GM23248 (cell line): Measurements from ENCODE around the gene ZNF692. TPM values are rescaled to one million over a fixed set of nuclear protein-coding genes. Genes with fewer than 3 reads are reported as not detected.
A peak's percentile ranks its signal among the peaks of the same experiment; 100 is the strongest.

Source experiments
- DNase-seq: peaks from one replicate; pipeline ENCODE4 v3.0.0-alpha.2; 2015
- H2AFZ ChIP-seq: fragments of 200-600 bp; sonication (generic); 2 replicates; pipeline ENCODE4 v1.6.1; 2016; ENCODE audit warnings: antibody characterized with exemption
- H3F3A ChIP-seq: fragments of 200-600 bp; sonication (generic); 2 replicates; pipeline ENCODE4 v1.6.1; 2016; ENCODE audit warnings: mild to moderate bottlenecking, antibody characterized with exemption, mixed run types; ENCODE audit not compliant: insufficient read depth
- H3K27ac ChIP-seq: fragments of 200-600 bp; sonication (generic); 2 replicates; pipeline ENCODE4 v1.5.1; 2016; ENCODE audit warnings: mild to moderate bottlenecking
- H3K27me3 ChIP-seq: fragments of 200-600 bp; sonication (generic); replicated peaks from 2 replicates; pipeline ENCODE4 v1.6.1; 2016; ENCODE audit warnings: mild to moderate bottlenecking; ENCODE audit not compliant: insufficient read depth
- H3K36me3 ChIP-seq: fragments of 200-600 bp; sonication (generic); 2 replicates; pipeline ENCODE4 v1.6.1; 2016; ENCODE audit warnings: low read depth, mild to moderate bottlenecking
- H3K4me1 ChIP-seq: fragments of 200-600 bp; sonication (generic); 2 replicates; pipeline ENCODE4 v1.6.1; 2016; ENCODE audit warnings: mild to moderate bottlenecking; ENCODE audit not compliant: insufficient read depth
- H3K4me2 ChIP-seq: fragments of 200-600 bp; sonication (generic); one replicate; pipeline ENCODE4 v1.6.1; 2016; ENCODE audit warnings: mild to moderate bottlenecking; ENCODE audit not compliant: unreplicated experiment
- H3K4me3 ChIP-seq: fragments of 200-600 bp; sonication (generic); 2 replicates; pipeline ENCODE4 v1.5.1; 2016; ENCODE audit warnings: mild to moderate bottlenecking
- H3K79me2 ChIP-seq: fragments of 200-600 bp; sonication (generic); 2 replicates; pipeline ENCODE4 v1.6.1; 2016; ENCODE audit warnings: mild to moderate bottlenecking; ENCODE audit not compliant: insufficient read depth
- H3K9ac ChIP-seq: fragments of 200-600 bp; sonication (generic); 2 replicates; pipeline ENCODE4 v1.6.1; 2016; ENCODE audit warnings: mild to moderate bottlenecking
- H3K9me2 ChIP-seq: fragments of 200-600 bp; sonication (generic); 2 replicates; pipeline ENCODE4 v1.6.1; 2016; ENCODE audit warnings: mixed run types, mild to moderate bottlenecking, moderate library complexity; ENCODE audit not compliant: insufficient read depth
- H3K9me3 ChIP-seq: fragments of 200-600 bp; sonication (generic); one replicate; pipeline ENCODE4 v1.6.1; 2017; ENCODE audit warnings: low read depth
- H4K20me1 ChIP-seq: fragments of 200-600 bp; sonication (generic); 2 replicates; pipeline ENCODE4 v1.6.0; 2016; ENCODE audit not compliant: insufficient read depth
- EZH2 ChIP-seq: fragments of 200-600 bp; sonication (generic); IDR thresholded peaks from 2 replicates; pipeline ENCODE4 v1.6.1; 2018; ENCODE audit warnings: antibody characterized with exemption, mild to moderate bottlenecking; ENCODE audit not compliant: insufficient read depth, poor library complexity, severe bottlenecking
- EZH2phosphoT487 ChIP-seq: fragments of 200-600 bp; sonication (generic); IDR thresholded peaks from 2 replicates; pipeline ENCODE4 v1.6.1; 2018; ENCODE audit warnings: antibody characterized with exemption, moderate library complexity, mild to moderate bottlenecking, low read depth; ENCODE audit not compliant: insufficient read depth
- WGBS, 2 experiments: methylation state at CpG; one replicate each; pipeline ENCODE4 v1.1.6; 2015 to 2017; ENCODE audit warnings: low lambda C conversion rate in 2 of 2, low coverage in 1 of 2; ENCODE audit errors: missing lambda C conversion rate in 2 of 2; 5-methylcytosine and 5-hydroxymethylcytosine counted together
- in situ Hi-C: fragments of 300-500 bp; cut with MboI; formaldehyde crosslinking; loops from 2 replicates; pipeline ENCODE4 v1.15.0; 2020
- polyA plus RNA-seq: library from polyadenylated mRNA; unstranded; fragments of >200 nt; fragmentation: Nextera tagmentation; extraction: Ambion mirVana; gene quantifications from 2 replicates; pipeline ENCODE4 v1.2.1, GENCODE V29; 2016
- total RNA-seq: library from RNA; depleted of rRNA; stranded (reverse); fragments of >200 nt; shearing (Covaris generic); gene quantifications from 2 replicates; pipeline ENCODE4 v1.2.3, GENCODE V29; 2014

The ZNF692 gene
- total and polyA plus RNA-seq, 2 experiments from 2014 or later: 16.2 to 17.0 TPM

- in situ Hi-C loops: no loop called here
Measured at GRCh38 chr1:248823517-248824001, 35.3 kb downstream of the ZNF692 start.

GRCh38 chr1:248822148-248823032, 36.5 kb downstream of the ZNF692 start:
- Histone ChIP-seq H3K79me2 (peaks cover 74% of the 10 kb centered on the region), H3K36me3 (peaks cover 7% of the 10 kb centered on the region; the same call in 1 of the 2 replicates), H4K20me1 (no peaks in the 10 kb centered on the region), H3K27ac (peak overlapping the region; percentile 96), H3K4me1 (peaks cover 69% of the 10 kb centered on the region), H3K4me2 (peak overlapping the region; percentile 95), H3K4me3 (peak overlapping the region; percentile 80), H3K9ac (peak overlapping the region; percentile 75), H2AFZ (no peak overlapping the region), H3F3A (peaks cover 53% of the 10 kb centered on the region), H3K9me3 (no peaks in the 10 kb centered on the region), H3K27me3 (no peaks in the 10 kb centered on the region), H3K9me2 (no peaks in the 10 kb centered on the region)
- no peak for TF ChIP-seq EZH2
- no peak for TF ChIP-seq EZH2phosphoT487
- in situ Hi-C loops: no loop called here
- no peak for DNase-seq
- 70% methylated on average over 15 of the region's 15 CpGs for WGBS, 2 experiments

More at GRCh38 chr1:248823517-248824001, 35.3 kb downstream of the ZNF692 start:
- Histone ChIP-seq H3K4me2 (peak overlapping the region; percentile 95), H3K9ac (peak overlapping the region; percentile 95), H3K4me3 (peak overlapping the region; percentile 80), H3K27me3 (no peaks in the 10 kb centered on the region), H3K4me1 (peaks cover 73% of the 10 kb centered on the region), H2AFZ (no peak overlapping the region), H3F3A (peaks cover 58% of the 10 kb centered on the region), H4K20me1 (no peaks in the 10 kb centered on the region), H3K79me2 (peaks cover 62% of the 10 kb centered on the region), H3K36me3 (peaks cover 7% of the 10 kb centered on the region; the same call in 1 of the 2 replicates), H3K9me3 (no peaks in the 10 kb centered on the region), H3K9me2 (no peaks in the 10 kb centered on the region), H3K27ac (peak overlapping the region; percentile 96)
- 0 to 3% methylated on average over 2 of the region's 2 CpGs for WGBS, 2 experiments
- TF ChIP-seq EZH2 (no peak), EZH2phosphoT487 (no peak)
- peak; percentile 92 for DNase-seq

DNA sequence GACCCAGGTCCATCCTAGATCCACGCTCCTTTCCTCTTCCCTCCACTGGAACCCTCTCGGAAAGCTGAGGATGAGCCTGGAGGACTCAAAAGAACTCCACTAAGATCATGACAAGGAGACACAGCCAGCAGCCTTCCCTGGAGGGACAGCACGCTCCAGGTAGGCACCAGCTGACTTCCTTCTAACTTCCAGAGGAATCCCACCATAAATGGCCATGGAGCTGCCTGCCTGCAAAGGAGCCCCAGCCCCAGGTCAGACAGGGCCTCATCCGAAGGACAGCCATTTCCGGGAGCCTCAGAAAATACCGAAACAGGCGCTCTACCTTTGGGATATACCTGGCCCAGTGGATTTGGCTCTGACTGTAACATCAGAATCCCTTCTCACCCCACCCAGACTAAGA, 37.2 kb downstream of the ZNF692 start:
- no peaks in the 10 kb centered on the region for H3K27me3 ChIP-seq
- no peak overlapping the region for H2AFZ ChIP-seq
- WGBS, 2 experiments: 76 to 83% methylated on average over 7 of the region's 7 CpGs
- in situ Hi-C loops: no loop called here
- peak overlapping the region; percentile 75 for H3K9ac ChIP-seq
- peak overlapping the region; percentile 80 for H3K4me3 ChIP-seq
- peaks cover 61% of the 10 kb centered on the region for H3K4me1 ChIP-seq
- no peaks in the 10 kb centered on the region for H4K20me1 ChIP-seq
- TF ChIP-seq EZH2 (no peak), EZH2phosphoT487 (no peak)
- peaks cover 7% of the 10 kb centered on the region; the same call in 1 of the 2 replicates for H3K36me3 ChIP-seq
- H3F3A ChIP-seq: peaks cover 50% of the 10 kb centered on the region
- no peaks in the 10 kb centered on the region for H3K9me2 ChIP-seq
- peak overlapping the region; percentile 96 for H3K27ac ChIP-seq
- DNase-seq: no peak
- H3K9me3 ChIP-seq: no peaks in the 10 kb centered on the region
- peaks cover 81% of the 10 kb centered on the region for H3K79me2 ChIP-seq
- peak overlapping the region; percentile 95 for H3K4me2 ChIP-seq

DNA sequence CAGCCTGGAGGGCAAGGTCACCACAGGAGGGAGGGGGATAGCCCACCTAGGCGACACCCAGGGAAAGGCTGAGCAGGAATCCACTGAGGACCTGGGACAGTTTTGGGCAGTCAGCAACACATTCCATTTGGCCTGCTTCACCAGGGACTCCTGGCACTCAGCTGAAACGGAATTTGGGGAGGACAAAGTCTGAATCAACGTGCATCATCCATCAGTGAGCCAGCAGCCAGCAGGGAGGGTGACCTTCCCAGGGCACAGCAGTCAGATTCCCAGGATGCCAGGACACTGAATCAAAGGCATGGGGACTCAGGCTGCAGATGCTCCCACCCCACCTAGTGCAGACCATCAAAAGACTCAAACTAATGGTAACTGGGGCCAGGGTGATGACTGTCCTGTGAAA, 37.8 kb downstream of the ZNF692 start:
- peaks cover 46% of the 10 kb centered on the region for H3F3A ChIP-seq
- peaks cover 87% of the 10 kb centered on the region for H3K79me2 ChIP-seq
- no peak for TF ChIP-seq EZH2
- no peak for TF ChIP-seq EZH2phosphoT487
- peaks cover 9% of the 10 kb centered on the region; the same call in 1 of the 2 replicates for H3K36me3 ChIP-seq
- no peaks in the 10 kb centered on the region for H3K9me2 ChIP-seq
- H3K4me2 ChIP-seq: peak overlapping the region; percentile 95
- H3K4me1 ChIP-seq: peaks cover 60% of the 10 kb centered on the region
- no peaks in the 10 kb centered on the region for H3K9me3 ChIP-seq
- H3K4me3 ChIP-seq: peak overlapping the region; percentile 80
- H3K27me3 ChIP-seq: no peaks in the 10 kb centered on the region
- H4K20me1 ChIP-seq: no peaks in the 10 kb centered on the region
- WGBS, 2 experiments: 0% methylated on average over 3 of the region's 3 CpGs
- H2AFZ ChIP-seq: no peak overlapping the region
- H3K27ac ChIP-seq: peak overlapping the region; percentile 96
- peak; percentile 96 for DNase-seq
- H3K9ac ChIP-seq: peak overlapping the region; percentile 75
- in situ Hi-C loops: no loop called here
